GM20431 (cell line): ENCODE measurements around the gene PGLYRP2.

Experiments used
- in situ Hi-C: fragments of 300-500 bp; cut with MseI, MboI; formaldehyde crosslinking; loops from one replicate; pipeline ENCODE4 v1.15.0; 2020; ENCODE audit warnings: low sequenced_read_pairs; ENCODE audit not compliant: unreplicated experiment

Gene PGLYRP2

DNA sequence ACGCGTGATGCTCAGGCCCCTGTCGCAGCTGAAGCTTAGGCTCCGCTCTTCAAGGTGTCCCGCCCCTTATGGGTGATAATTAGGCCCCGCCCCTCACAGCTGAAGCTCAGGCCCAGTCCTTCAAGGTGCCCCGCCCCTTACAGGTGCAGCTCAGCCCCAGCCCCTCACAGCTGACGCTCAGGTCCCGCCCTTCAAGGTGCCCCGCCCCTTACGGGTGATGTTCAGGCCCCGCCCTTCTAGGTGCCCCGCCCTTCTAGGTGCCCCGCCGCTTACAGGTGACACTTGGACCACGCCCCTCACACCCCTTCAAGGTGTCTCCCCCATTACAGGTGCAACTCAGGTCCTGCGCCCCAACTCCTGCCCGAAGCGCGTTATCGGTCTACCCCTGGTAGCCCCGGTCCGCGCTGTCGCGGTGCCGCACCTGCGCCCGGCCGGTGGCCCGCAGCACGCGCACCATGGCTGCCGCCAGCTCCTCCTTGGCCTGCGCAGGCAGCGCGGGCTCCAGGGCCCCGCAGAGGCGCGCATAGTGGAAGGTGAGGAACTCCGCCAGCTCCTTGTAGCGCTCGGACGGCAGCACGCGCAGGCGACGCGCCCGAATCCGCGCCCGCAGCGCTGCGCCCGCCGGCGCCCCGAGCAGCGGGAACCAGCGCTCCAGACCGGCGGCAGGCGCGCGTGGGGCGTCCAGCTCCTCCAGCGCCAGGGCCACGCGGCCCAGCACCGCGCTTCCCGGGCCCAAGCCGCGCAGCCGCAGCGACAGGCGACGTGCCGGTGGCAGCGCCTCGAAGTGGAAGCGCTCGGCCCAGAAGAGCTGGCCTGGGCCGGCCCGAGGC is 22.2 kb downstream of the PGLYRP2 start:
- in situ Hi-C loops, result no loop called here

DNA sequence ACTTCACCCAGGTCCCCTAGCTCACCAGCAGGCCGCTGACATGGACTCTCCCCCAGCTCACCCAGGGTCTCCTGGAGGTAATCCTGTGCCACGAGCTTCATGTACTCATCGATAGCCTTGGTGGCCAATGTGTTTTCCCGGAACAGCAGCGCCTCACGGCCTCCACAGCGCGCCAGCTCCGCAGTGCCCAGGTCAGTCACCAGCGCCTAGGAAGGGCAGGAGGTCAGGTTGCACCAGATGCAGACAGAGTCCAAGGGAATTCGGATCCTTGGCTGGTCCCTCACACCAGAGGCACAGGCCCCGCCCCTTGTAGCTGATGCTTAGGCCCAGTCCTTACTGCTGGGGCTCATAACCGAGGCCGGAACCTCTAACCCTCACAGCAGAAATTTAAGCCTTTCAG is 22.9 kb downstream of the PGLYRP2 start:
- in situ Hi-C loops, result no loop called here

- in situ Hi-C loops, result no loop called here
Measured at GRCh38 chr19:15455996-15456395, 23.3 kb downstream of the PGLYRP2 start.

- in situ Hi-C loops, result no loop called here
Measured at GRCh38 chr19:15453906-15454860, 25.1 kb downstream of the PGLYRP2 start.

DNA sequence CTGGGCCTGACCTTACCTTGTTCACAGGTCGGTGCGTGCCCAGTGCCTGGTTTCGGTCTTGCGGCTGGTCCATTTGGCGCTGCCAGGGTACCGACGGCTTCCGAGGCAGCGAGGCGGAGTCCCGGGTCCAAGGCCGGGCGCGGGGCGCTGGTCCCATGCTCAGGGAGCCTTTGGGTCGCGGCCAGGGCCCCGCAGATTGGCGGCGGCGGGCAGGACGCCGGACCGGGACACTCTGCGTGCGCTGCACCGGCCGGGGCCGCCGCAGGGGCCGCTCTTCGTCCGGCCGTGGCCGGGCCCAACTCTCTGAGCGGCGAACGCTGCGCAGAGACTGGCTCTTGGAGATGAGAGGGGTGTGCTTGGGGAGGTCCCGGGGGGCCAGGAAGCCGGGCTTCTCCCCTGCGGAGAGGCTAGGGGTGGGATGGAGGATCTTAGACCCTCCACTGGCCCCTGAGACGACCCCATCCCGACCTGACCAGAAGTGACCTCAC is 26.2 kb downstream of the PGLYRP2 start:
- in situ Hi-C loops, result no loop called here

- in situ Hi-C loops, result no loop called here
Measured at GRCh38 chr19:15452111-15453047, 26.9 kb downstream of the PGLYRP2 start.

- in situ Hi-C loops, result no loop called here
Measured at GRCh38 chr19:15450528-15450890, 28.8 kb downstream of the PGLYRP2 start.

DNA sequence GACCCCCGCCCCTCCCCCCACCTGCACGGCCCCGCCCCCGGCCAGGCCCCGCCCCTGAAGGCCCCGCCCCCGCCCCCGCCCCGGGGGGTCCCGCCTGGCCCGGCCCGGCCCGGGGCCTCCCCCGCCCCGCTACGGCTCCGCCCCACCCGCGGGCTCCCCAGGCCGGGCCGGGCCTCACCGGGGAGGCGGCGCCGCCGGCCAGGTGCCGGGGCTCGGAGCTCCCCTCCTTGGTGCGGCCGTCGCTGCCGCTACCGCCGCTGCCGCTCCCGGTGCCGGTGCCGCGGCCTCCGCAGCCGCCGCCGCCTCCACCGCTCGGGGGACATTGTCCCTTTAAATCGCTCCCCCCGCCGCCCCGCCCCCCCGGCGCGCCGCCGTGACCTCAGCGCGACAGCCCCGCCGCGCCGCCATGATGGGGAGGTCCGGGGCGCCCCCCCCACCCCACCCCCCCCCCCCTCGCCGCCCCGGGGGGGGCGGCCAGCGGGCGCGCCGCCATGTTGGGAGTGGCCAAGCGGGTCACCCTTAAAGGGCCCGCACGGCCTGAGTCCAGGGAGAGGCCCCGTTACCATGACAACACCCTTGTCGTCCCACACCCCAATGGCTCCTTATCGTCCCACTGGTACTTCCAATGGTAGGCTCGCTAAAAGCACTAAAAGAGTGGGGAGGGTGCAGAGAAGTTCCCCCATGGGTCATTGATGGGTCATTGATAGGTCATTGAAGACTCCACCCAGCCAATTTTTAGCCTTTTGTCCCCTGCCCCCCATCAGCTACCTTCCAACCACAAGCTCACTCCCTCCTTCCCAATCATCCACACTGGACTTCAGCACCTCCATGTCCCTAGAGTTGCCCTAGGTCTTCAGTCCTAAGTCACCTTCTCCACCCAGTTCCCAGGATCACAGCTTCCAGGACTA is 29.4 kb downstream of the PGLYRP2 start, which contains the start of gene WIZ:
Gene WIZ, minus strand, starts transcription at position 337 of the 908 bp plus-strand sequence. CDS start 1,649 bp downstream, outside the sequence.
- in situ Hi-C loops, result no loop called here

- in situ Hi-C loops, result no loop called here
Measured at GRCh38 chr19:15448778-15449619, 30.3 kb downstream of the PGLYRP2 start.

DNA sequence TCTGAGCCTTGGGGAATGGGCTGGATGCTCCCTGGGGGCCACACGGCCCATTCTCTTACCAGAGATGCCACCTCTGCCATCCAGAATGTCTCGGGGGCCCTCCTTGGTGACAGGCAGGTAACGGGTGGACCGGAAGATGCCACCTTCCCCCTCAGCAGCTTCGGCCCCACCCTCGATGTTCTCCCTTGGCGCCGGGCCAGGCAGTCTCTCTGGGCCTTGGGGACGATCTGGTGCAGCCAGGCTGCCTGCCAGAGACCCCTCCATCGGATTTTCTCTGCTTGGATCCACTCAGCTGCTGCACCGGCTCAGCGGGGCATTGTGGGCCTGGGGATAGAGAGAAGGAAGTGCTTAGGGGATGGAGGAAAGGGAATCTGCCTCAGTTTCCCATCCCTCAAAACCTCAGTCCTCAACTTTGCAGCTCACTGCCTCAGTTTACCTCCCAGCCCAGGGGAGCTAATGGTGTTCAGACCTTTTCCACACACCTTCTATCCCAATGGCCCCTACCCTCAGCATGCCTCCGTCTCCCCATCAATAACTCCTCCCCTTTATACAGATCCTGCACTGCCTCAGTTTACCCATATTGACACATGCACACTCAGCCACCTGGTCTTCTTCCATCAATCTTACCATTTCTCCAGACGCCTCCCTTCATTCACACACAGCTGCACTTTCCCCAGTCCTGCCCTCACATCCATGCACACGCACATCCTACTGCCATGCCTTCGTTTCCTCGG is 31.1 kb downstream of the PGLYRP2 start:
- in situ Hi-C loops, result no loop called here

DNA sequence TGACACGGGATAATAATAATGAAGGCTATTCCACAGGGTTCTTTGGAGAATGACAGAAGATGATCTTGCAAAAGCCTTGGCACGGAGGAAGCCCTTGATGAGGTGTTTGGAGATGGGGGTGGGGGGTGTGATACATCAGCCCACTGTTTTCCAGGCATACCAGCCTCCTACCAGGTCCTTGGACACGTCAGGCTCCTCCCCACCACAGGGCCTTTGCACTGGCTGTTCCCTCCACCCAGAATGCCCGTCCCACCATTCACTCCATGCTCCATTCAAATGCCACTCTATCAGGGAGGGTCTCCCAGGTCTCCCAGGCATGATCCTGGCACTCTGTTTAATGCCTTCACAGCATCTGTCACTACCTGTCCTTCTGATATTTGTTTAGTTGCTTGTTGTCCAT is 32.2 kb downstream of the PGLYRP2 start:
- in situ Hi-C loops, result no loop called here

DNA sequence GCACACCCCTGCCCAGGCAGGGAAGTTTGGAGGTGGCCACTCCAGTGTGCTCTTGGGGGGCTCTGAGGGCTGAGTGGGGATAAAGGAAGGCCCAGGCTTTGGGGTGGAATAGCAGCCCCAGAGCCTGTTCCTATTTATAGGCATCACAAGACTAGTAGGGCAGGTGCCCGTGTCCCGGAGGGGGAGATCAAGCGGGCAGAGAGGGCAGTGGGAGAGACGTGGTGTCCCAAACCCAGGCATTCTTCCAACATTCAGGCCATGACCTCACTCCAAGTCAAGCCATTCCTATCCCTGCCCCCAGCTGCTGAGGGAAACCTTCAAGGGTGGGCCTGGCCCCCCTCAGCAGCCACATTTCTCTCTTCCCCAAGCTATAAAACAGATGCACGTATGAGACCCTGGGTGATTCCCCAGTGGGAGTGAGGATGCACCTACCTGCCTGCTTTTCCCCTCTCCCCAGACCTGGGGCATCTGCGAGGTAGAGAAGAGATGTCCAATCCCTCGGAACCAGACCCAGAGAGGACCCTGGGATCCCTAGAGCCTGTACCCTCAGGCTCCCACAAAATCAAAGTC is 33.4 kb downstream of the PGLYRP2 start:
- in situ Hi-C loops, result no loop called here

- in situ Hi-C loops, result no loop called here
Measured at GRCh38 chr19:15445227-15445605, 34.1 kb downstream of the PGLYRP2 start.

DNA sequence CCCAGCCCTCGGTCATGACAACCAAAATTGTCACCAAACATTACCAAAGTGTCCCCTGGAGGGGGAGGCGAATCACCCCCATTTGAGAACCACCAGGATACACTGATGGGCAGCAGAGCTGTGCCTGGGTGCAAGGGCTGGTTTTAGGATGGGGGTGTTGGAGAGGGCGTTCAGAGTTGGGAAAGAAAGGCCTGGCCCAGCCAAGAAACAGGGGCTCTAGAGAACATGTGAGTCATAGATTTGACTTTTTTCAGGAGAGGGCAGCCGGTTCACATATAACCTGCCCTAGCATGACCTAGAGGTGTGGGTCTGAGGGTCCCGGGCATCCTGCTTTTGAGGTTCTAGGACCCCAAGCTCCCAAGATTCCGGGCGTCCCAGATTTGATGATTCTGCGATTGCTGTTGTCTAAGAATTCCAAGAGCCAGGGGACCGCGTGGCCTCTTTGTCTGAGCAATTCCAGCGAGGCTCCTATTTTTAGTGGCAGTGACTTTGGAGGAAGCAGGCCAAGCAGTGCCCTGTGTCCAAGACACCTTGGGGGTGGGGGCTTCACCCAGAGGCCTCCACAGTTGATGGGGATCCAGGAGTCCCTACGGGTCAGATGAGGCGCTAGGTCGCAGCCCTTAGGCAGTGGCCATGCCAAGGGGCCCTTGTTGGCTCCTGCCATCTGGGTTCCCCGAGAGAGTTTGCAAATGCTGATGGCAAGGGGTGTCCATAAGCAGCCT is 34.6 kb downstream of the PGLYRP2 start:
- in situ Hi-C loops, result no loop called here

DNA sequence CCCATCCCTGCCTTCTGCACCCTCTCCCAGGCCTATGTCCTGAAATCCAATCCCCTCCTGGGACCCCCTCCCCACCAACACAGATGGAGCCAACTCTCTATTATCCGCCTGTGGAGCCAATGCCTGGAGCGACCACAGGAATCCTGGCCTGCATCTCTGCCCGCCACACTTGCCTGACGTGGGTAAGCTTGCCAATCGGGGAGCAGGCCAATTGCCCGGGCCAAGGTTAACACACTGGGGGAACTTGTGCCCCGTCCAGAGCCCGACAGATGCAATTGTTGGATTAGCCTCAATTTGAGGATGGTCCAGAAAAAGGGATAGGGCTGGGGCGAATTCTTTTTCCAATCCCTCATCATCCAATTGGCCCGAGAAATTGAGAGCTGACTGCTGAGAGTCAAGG is 35.5 kb downstream of the PGLYRP2 start:
- in situ Hi-C loops, result no loop called here

GRCh38 chr19:15443325-15443724 is 36.0 kb downstream of the PGLYRP2 start:
- in situ Hi-C loops, result no loop called here
